Liver (tissue), 9 donors: Measurements from ENCODE around the gene AVL9. TPM values are rescaled to one million over a fixed set of nuclear protein-coding genes. Genes with fewer than 3 reads are reported as not detected.

Source experiments
- DNase-seq: peaks from one replicate; pipeline ENCODE4 v3.0.0-alpha.2; 2017; ENCODE audit warnings: low spot score
- H3K27ac ChIP-seq, 2 donors: one replicate each; pipeline ENCODE4 v1.7.0; 2013; ENCODE audit warnings: inconsistent platforms in 2 of 2, low read length in 2 of 2, control low read depth in 1 of 2, low read depth in 1 of 2, mild to moderate bottlenecking in 1 of 2
- H3K27me3 ChIP-seq, 4 donors: one replicate each; pipeline versions ENCODE4 v1.6.1 to v1.7.0; 2013; ENCODE audit warnings: low read length in 3 of 4, inconsistent platforms in 1 of 4, mild to moderate bottlenecking in 1 of 4, moderate library complexity in 1 of 4; ENCODE audit not compliant: control insufficient read depth in 4 of 4, insufficient read depth in 4 of 4
- H3K36me3 ChIP-seq, 4 donors: one replicate each; pipeline versions ENCODE4 v1.6.1 to v1.7.0; 2013; ENCODE audit warnings: low read length in 3 of 4, mild to moderate bottlenecking in 3 of 4, low read depth in 1 of 4, moderate library complexity in 1 of 4; ENCODE audit not compliant: control insufficient read depth in 4 of 4, insufficient read depth in 3 of 4
- H3K4me1 ChIP-seq, 4 donors: one replicate each; pipeline versions ENCODE4 v1.6.1 to v1.7.0; 2013; ENCODE audit warnings: low read length in 3 of 4, mild to moderate bottlenecking in 3 of 4, moderate library complexity in 1 of 4; ENCODE audit not compliant: control insufficient read depth in 4 of 4, insufficient read depth in 4 of 4
- H3K4me3 ChIP-seq, 3 donors: one replicate each; pipeline versions ENCODE4 v1.6.1 to v1.7.0; 2013; ENCODE audit warnings: low read length in 3 of 3, control low read depth in 1 of 3, low read depth in 1 of 3, mild to moderate bottlenecking in 1 of 3
- H3K9ac ChIP-seq, 2 donors: one replicate each; pipeline ENCODE4 v1.7.0; 2013; ENCODE audit warnings: low read length in 2 of 2, mild to moderate bottlenecking in 2 of 2, moderate library complexity in 2 of 2, control low read depth in 1 of 2, low read depth in 1 of 2
- H3K9me3 ChIP-seq, 4 donors: one replicate each; pipeline versions ENCODE4 v1.6.1 to v1.7.0; 2013; ENCODE audit warnings: low read length in 3 of 4; ENCODE audit not compliant: control insufficient read depth in 4 of 4
- CTCF ChIP-seq: fragments of 150-350 bp; IDR thresholded peaks from 2 replicates; pipeline ENCODE4 v1.5.1; 2017; ENCODE audit warnings: improper control_type of control experiment, low read depth, low read length; ENCODE audit not compliant: missing input control
- EGR1 ChIP-seq, 2 donors: IDR thresholded peaks; 2 replicates each; pipeline ENCODE4 v1.6.1; 2016 to 2018; ENCODE audit warnings: antibody characterized with exemption in 2 of 2, low read depth in 2 of 2
- FOXA2 ChIP-seq: IDR thresholded peaks from 2 replicates; pipeline ENCODE4 v1.6.1; 2016; ENCODE audit warnings: antibody characterized with exemption
- GABPA ChIP-seq, 2 donors: IDR thresholded peaks in 1 of 2; conservative IDR thresholded peaks in 1 of 2; 2 replicates each; pipeline ENCODE4 v1.6.1; 2016; ENCODE audit warnings: antibody characterized with exemption in 2 of 2, mild to moderate bottlenecking in 1 of 2, moderate library complexity in 1 of 2
- JUND ChIP-seq, 2 donors: IDR thresholded peaks; 2 replicates each; pipeline ENCODE4 v1.6.1; 2016; ENCODE audit warnings: antibody characterized with exemption in 2 of 2
- MAX ChIP-seq: IDR thresholded peaks from 2 replicates; pipeline ENCODE4 v1.6.1; 2016; ENCODE audit warnings: antibody characterized with exemption
- NR2F2 ChIP-seq: IDR thresholded peaks from 2 replicates; pipeline ENCODE4 v1.6.1; 2016; ENCODE audit warnings: antibody characterized with exemption
- RXRA ChIP-seq, 2 donors: IDR thresholded peaks; 2 replicates each; pipeline ENCODE4 v1.6.1; 2017 to 2018; ENCODE audit warnings: antibody characterized with exemption in 2 of 2, mild to moderate bottlenecking in 1 of 2
- TAF1 ChIP-seq: conservative IDR thresholded peaks from 2 replicates; pipeline ENCODE4 v1.6.1; 2016; ENCODE audit warnings: antibody characterized with exemption, mild to moderate bottlenecking
- YY1 ChIP-seq: IDR thresholded peaks from 2 replicates; pipeline ENCODE4 v1.6.1; 2016; ENCODE audit warnings: antibody characterized with exemption, mild to moderate bottlenecking
- WGBS: extraction: QIAGEN DNeasy Blood & Tissue Kit; methylation state at CpG from one replicate; pipeline ENCODE4 v1.1.7; 2013; 5-methylcytosine and 5-hydroxymethylcytosine counted together
- polyA plus RNA-seq, 2 donors: library from polyadenylated mRNA; stranded (reverse) in 1 of 2; unstranded in 1 of 2; fragments of 200-250 nt in 1 of 2; fragments of >200 nt in 1 of 2; fragmentation: Nextera tagmentation in 1 of 2; extraction: Ambion mirVana in 1 of 2; gene quantifications; one replicate each; pipeline versions ENCODE4 v1.2.1 to v1.2.3, GENCODE V29; 2013 to 2015
- total RNA-seq, 2 donors: library from RNA; depleted of rRNA; stranded (reverse); fragments of >200 nt; gene quantifications; one replicate each; pipeline ENCODE4 v1.2.3, GENCODE V29; 2014
- TF ChIP-seq, protein P1 (sequence below): IDR thresholded peaks from 2 replicates; pipeline ENCODE4 v1.6.1; 2016; ENCODE audit warnings: antibody characterized with exemption, mild to moderate bottlenecking
- donor health status: healthy.
- donor health status: healthy.
- donor health status: healthy.
- donor health status: healthy.
- donor health status: healthy.

AVL9 gene
- total and polyA plus RNA-seq, 4 donors, result 5.5 to 18.5 (median 11.6) TPM

DNA sequence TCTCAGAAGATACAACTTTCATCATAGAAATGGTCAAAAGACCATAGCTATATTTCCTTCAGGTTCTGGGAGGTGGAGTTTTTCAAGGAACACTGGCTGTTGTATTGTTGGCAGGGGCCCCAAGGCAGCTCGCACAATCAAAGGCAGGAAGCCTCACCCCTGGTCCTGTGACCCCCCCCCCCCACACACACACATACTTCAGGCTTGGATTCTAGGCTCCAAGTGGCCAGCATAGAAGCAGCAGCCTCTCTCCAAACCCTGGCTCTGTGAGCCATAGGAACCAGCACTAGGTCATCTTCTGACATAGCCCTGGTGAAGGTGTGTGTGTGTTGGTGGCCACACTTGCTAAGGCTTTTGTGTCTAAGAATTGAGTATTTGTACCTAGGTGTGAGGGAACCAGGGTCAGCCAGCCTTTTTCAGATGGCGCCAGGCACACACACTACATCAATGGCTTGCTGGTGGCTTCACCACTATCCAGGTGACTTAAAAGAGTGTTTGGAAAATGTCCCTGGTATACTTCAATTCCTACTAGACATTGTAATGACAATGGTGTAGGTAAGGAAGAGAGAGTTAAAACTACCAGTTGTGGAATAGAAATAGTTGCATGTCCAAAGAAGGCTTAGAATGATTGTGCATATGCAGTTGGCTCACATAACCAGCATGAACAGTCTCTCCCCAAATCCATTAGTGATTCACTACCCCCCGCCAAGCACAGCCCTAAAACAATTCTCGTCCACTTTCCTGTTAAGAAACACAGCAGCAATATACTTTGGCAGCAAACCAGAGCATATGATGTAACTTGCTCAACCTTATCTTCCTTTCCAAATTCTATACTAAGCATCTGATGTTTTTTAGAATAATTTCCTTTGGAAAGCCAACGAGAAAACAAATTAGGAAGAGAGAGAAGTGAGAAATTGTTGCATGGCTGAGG lies 91.3 kb downstream of the AVL9 start:
- H3K27ac ChIP-seq, result peak overlapping the region in 1 of 2 donors; percentile 10
- no peak overlapping the region for H3K4me3 ChIP-seq
- DNase-seq, result no peak
- no peaks in the 10 kb centered on the region for H3K27me3 ChIP-seq
- H3K9me3 ChIP-seq, result no peaks in the 10 kb centered on the region
- TF ChIP-seq RXRA (IDR thresholded peaks at IDR 0.05) (no peak), NR2F2 (peak; percentile 19), MAX (no peak), JUND (IDR thresholded peaks at IDR 0.05) (no peak), GABPA (IDR thresholded peaks at IDR 0.05 in 1 of 2, conservative IDR thresholded peaks at IDR 0.05 in 1 of 2) (no peak), CTCF (no peak), YY1 (no peak)
- 70% methylated on average over 5 of the region's 5 CpGs for WGBS
- H3K9ac ChIP-seq, result no peak overlapping the region
- no peaks in the 10 kb centered on the region for H3K4me1 ChIP-seq
- peaks cover 4 to 45% (median 32%) of the 10 kb centered on the region in 4 donors for H3K36me3 ChIP-seq

DNA sequence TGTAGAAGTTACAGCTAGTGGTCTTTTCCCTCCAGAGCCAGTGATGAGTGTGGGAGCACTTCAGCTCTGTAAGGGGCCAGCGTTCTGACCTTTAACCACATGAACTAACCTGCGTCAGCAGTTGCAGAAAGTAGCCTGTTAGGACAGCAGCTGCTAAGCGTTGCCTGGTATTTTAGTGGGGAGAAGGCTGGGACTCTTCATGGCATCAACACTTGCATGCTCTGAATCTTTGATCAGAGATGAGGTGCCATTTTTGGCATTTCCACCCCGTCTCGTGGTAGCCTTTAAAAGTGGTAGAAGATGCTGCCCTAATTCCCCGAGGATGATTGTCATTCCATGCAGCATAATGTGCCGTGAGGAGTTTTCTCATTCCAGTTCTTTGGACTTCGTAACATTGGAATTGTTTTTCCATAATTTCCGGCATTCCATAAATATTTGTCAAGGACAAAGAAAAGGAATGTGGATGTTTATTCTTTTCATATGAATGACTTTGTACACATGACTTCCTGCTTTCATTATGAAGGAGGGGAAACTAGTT lies 92.2 kb downstream of the AVL9 start:
- H3K4me3 ChIP-seq, result no peak overlapping the region
- TF ChIP-seq FOXA2 (no peak), TAF1 (no peak), JUND (IDR thresholded peaks at IDR 0.05) (no peak), EGR1 (IDR thresholded peaks at IDR 0.05; ENCODE audit: low read depth in 2 of 2) (no peak)
- TF ChIP-seq, protein P1, sequence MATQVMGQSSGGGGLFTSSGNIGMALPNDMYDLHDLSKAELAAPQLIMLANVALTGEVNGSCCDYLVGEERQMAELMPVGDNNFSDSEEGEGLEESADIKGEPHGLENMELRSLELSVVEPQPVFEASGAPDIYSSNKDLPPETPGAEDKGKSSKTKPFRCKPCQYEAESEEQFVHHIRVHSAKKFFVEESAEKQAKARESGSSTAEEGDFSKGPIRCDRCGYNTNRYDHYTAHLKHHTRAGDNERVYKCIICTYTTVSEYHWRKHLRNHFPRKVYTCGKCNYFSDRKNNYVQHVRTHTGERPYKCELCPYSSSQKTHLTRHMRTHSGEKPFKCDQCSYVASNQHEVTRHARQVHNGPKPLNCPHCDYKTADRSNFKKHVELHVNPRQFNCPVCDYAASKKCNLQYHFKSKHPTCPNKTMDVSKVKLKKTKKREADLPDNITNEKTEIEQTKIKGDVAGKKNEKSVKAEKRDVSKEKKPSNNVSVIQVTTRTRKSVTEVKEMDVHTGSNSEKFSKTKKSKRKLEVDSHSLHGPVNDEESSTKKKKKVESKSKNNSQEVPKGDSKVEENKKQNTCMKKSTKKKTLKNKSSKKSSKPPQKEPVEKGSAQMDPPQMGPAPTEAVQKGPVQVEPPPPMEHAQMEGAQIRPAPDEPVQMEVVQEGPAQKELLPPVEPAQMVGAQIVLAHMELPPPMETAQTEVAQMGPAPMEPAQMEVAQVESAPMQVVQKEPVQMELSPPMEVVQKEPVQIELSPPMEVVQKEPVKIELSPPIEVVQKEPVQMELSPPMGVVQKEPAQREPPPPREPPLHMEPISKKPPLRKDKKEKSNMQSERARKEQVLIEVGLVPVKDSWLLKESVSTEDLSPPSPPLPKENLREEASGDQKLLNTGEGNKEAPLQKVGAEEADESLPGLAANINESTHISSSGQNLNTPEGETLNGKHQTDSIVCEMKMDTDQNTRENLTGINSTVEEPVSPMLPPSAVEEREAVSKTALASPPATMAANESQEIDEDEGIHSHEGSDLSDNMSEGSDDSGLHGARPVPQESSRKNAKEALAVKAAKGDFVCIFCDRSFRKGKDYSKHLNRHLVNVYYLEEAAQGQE, result peak; percentile 85
- no peak for DNase-seq
- peak overlapping the region in 1 of 2 donors; percentile 10 for H3K27ac ChIP-seq
- WGBS, result 68% methylated on average over 9 of the region's 9 CpGs
- peaks cover 4 to 35% (median 26%) of the 10 kb centered on the region in 4 donors for H3K36me3 ChIP-seq
- no peak overlapping the region for H3K9ac ChIP-seq
- no peaks in the 10 kb centered on the region for H3K27me3 ChIP-seq
- no peaks in the 10 kb centered on the region for H3K9me3 ChIP-seq
- no peaks in the 10 kb centered on the region for H3K4me1 ChIP-seq
